Renal cortical epithelial cell (primary cell): ENCODE measurements around the gene YRDC. TPM values are rescaled to one million over a fixed set of nuclear protein-coding genes. Genes with fewer than 3 reads are reported as not detected.

ENCODE experiments used
- DNase-seq: peaks from one replicate; pipeline ENCODE4 v3.0.0-alpha.2; 2011; ENCODE audit warnings: low read depth
- total RNA-seq: library from RNA; depleted of rRNA; stranded (reverse); fragments of >200 nt; gene quantifications from 2 replicates; pipeline ENCODE4 v1.2.3, GENCODE V29; 2014

YRDC gene
- 12.2 and 31.3 TPM in 2 replicates for total RNA-seq

- DNase-seq: peak; percentile 78
Observed at GRCh38 chr1:37807555-37808368, at the start of gene YRDC, which contains the start of gene C1orf122. TSS of gene YRDC (minus strand) at chr1:37808208. CDS start at chr1:37808180, 28 bp downstream. TSS of gene C1orf122 (plus strand) at chr1:37807790. CDS start at chr1:37808405, 615 bp downstream.

GRCh38 chr1:37854406-37854805, 46.4 kb upstream of the YRDC start:
- DNase-seq: no peak

- no peak for DNase-seq
Observed at GRCh38 chr1:37853157-37853556, 45.1 kb upstream of the YRDC start.

- no peak for DNase-seq
Observed at GRCh38 chr1:37851782-37852210, 43.8 kb upstream of the YRDC start.

- DNase-seq: no peak
Observed at GRCh38 chr1:37851262-37851661, 43.3 kb upstream of the YRDC start.

- DNase-seq: peak; percentile 84
Observed at GRCh38 chr1:37850352-37850955, 42.4 kb upstream of the YRDC start.

GRCh38 chr1:37849480-37849879, 41.5 kb upstream of the YRDC start:
- no peak for DNase-seq

GRCh38 chr1:37846647-37847339, 38.8 kb upstream of the YRDC start:
- DNase-seq: no peak

- no peak for DNase-seq
Observed at GRCh38 chr1:37845786-37846185, 37.8 kb upstream of the YRDC start.

- DNase-seq: peak; percentile 44
Observed at GRCh38 chr1:37845049-37845646, 37.1 kb upstream of the YRDC start.

GRCh38 chr1:37844536-37844935, 36.5 kb upstream of the YRDC start:
- peak; percentile 69 for DNase-seq

GRCh38 chr1:37841652-37842051, 33.6 kb upstream of the YRDC start:
- DNase-seq: no peak

- DNase-seq: no peak
Observed at GRCh38 chr1:37840711-37841110, 32.7 kb upstream of the YRDC start.

- no peak for DNase-seq
Observed at GRCh38 chr1:37839676-37840075, 31.7 kb upstream of the YRDC start.

GRCh38 chr1:37836788-37837187, 28.8 kb upstream of the YRDC start:
- DNase-seq: no peak

- DNase-seq: no peak
Observed at GRCh38 chr1:37831809-37832208, 23.8 kb upstream of the YRDC start.

- DNase-seq: no peak
Observed at GRCh38 chr1:37831109-37831508, 23.1 kb upstream of the YRDC start.

GRCh38 chr1:37828410-37829074, 20.5 kb upstream of the YRDC start:
- DNase-seq: no peak

GRCh38 chr1:37825506-37825905, 17.5 kb upstream of the YRDC start:
- peak; percentile 22 for DNase-seq

- DNase-seq: no peak
Observed at GRCh38 chr1:37824001-37824400, 16.0 kb upstream of the YRDC start.
